SKM-1 treated with dmso at 0.1 percent for 144 hours (cell line): Measurements from ENCODE around the gene PIEZO1.
"Not testable (repeated sequence)": the region's sequence is repeated elsewhere in the genome, so short reads cannot be mapped to it uniquely, and the experiment has no call there.

Experiments used
- DNase-seq: peaks from one replicate; lab custom pipeline; 2025; ENCODE audit not compliant: unreplicated experiment; lab: John Stamatoyannopoulos, UW

The PIEZO1 gene

DNA sequence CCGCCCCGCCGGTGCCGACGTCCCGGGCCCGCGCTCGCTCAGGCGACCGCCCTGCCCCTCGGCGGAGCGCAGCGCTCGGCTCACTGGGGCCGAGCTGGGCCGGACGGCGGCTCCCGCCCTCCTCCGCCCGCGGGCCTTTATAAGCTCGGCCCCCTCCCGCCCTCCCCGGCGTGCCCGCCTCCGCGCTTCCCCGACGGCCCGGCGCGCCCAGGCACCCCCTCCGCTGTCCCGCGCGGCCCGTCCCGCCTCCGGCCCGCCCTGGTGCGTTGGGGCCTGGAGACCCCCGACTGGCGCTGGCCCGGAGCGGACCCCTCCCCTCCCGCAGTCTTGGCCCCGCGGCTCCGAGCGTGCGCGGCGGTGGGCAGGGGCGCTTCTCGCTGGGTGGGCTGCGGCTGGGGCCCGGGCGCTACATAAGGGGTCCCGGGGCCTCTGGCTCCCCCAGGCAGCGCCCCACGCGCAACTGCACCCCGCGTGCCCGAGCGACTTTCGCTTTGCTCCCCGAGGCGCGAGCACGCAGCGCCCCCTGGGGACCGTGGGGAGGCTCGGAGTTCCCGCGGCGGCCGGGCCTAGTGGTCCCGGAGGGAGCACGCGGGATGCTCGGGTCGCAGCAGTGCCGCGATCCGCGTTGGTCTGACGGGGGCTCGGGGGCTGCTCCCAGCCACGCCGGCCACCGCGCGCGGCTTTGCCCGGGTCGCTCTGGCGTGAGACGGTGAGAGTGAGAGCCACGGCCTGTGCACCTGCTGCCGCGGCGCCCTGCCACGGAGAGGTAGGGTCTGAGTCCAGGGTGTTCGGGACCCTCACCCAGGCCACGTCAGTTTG is at the start of gene PIEZO1:
PIEZO1 (minus strand) TSS at position 115 of the 819 bp plus-strand sequence. CDS start 256 bp downstream, outside the sequence.
- DNase-seq = peak; percentile 31

GRCh38 chr16:88834670-88835069 is 49.6 kb upstream of the PIEZO1 start:
- no peak for DNase-seq

DNA sequence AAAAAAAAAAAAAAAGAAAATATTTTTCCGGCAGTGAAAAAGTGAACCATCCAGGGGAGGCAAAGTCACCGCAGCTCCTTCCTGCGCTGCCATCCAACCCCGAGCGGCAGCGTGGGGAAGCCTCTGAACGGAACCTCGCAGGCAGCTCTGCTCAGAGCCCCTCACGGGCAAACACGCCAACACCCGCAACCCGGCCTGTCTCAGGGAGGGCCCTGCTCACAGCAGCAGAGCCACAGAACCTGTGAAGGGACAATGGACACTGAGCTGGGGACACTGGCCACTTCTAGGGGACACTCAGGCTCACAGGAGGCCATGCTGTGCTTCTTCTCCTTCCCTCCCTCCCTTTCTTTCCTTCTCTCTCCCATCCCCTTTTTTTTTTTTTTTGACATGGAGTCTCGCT is 48.1 kb upstream of the PIEZO1 start:
- no peak for DNase-seq

- DNase-seq = no peak
Observed at GRCh38 chr16:88831838-88832237, 46.8 kb upstream of the PIEZO1 start.

DNA sequence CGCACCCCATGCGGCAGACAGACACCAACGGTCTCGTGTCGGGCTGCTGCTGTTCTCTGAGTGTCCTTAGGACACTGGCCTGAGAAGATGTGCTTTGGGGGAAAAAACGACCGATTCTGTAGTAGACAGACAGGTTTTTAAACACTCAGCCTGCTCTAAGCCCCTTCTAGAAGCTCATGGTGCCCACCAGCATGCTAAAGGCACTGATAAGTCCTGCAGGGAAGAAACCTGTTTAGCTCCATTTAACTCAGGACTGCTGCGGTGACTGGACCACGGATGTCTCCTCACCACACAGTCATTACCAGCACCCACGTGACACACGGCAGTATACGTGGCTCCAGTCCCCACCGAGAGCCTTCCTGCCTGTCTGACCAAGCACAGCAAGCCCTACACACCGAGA is 45.8 kb upstream of the PIEZO1 start:
- no peak for DNase-seq

DNA sequence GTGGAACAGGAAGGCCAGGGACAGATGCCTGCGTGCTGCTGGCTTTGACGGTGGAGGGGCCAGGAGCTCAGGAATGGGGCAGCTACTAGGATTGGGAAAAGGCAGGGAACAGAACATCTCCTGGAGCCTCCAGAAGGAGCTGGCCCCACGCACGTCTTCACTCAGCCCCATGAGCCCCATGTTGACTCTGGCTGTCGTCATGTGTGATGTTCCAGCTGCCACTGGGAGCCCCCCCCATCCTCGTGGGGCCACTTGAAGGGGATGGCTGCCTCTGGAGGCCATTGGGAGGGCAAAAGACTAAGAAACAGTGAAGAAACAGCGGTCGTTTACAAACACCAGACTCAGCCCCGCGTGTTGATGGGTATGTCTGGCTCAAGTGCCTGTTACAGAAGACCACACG is 45.2 kb upstream of the PIEZO1 start:
- no peak for DNase-seq

DNA sequence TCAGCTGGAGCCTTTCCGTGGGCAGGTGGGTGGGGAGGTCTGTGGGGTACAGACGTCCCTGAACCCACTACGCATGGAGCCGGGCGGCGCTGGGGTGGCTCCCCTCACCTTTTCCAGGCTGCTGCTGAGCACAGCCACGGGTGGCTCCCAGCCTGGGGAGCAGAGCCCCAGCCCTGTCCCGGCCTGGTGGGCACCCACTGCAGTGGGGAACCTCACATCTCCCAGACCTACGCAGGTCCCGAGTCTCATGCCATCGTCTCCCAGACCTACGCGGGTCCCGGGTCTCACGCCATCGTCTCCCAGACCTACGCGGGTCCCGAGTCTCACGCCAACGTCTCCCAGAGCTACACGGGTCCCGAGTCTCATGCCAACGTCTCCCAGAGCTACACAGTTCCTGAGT is 43.7 kb upstream of the PIEZO1 start:
- no peak for DNase-seq

DNA sequence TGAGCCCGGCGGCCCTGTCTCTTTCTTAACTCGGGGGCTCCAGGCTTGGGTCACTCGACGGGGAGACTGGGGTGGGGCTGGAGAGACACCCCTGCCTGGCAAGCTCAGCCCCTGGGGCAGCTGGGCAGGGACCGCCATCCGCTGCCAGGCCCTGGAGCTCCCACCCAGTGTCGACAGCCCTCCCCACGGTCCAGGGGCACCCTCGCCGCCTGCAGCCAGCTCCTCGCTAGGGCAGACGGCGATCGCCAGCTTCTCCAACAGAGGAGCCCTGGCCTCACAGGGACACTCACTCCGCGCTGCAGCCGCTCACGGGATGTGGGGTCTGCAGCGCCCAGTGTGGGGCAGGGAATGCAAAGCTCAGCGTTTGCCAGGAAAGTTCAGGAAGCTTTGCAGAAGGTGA is 42.7 kb upstream of the PIEZO1 start:
- no peak for DNase-seq

GRCh38 chr16:88826070-88826840 is 41.2 kb upstream of the PIEZO1 start:
- DNase-seq = no peak

DNA sequence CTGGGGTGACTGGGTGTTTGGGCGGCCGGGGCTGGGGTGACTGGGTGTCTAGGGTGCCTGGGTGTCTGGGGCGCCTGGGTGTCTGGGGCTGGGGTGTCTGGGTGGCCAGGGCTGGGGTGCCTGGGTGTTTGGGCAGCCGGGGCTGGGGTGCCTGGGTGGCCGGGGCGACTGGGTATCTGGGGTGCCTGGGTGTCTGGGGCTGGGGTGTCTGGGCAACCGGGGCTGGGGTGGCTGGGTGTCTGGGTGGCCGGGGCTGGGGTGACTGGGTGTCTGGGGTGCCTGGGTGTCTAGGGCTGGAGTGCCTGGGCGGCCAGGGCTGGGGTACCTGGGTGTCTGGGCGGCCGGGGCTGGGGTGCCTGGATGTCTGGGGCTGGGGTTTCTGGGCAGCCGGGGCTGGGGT is 40.1 kb upstream of the PIEZO1 start:
- no peak for DNase-seq

DNA sequence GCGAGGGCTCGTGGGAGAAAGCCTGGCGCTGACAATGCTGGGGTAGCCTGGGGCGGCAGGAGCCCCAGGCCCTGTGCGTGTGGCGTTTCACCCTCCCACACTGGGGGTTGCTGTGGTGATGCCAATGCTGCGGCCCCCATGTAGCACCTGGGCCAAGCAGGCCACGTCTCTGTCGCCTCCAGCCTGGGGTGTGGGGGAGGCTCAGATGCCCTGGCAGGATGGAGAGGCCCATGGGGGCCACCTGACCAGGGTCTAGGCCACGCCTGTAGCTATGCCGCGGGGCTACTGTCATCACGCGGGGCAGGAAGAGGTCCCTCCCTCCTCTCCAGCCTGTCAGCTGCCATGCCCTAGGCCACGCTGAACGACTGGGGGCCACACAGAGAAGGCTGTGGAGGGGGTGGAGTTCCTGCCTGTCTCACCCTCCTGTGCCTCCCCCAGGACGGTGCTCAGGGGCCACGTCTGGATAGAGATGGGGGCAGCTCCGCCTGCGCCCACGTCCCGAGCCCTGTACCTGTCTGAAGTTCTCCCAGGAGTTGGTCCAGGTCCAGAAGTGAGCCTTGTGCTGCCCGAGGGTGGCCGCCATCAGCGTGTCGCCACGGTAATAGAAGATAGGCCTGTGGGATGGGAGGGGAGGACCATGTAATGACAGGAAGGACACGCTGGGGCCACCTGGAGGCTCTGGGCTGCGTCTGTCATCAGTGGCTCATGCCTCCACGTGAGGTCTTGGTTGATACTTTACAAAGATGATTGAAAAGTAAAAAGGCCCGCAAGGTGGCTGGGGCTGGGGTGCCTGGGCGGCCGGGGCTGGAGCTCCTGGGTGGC is 39.4 kb upstream of the PIEZO1 start:
- DNase-seq = no peak

- DNase-seq = not testable (repeated sequence)
Observed at GRCh38 chr16:88823646-88824045, 38.6 kb upstream of the PIEZO1 start.

DNA sequence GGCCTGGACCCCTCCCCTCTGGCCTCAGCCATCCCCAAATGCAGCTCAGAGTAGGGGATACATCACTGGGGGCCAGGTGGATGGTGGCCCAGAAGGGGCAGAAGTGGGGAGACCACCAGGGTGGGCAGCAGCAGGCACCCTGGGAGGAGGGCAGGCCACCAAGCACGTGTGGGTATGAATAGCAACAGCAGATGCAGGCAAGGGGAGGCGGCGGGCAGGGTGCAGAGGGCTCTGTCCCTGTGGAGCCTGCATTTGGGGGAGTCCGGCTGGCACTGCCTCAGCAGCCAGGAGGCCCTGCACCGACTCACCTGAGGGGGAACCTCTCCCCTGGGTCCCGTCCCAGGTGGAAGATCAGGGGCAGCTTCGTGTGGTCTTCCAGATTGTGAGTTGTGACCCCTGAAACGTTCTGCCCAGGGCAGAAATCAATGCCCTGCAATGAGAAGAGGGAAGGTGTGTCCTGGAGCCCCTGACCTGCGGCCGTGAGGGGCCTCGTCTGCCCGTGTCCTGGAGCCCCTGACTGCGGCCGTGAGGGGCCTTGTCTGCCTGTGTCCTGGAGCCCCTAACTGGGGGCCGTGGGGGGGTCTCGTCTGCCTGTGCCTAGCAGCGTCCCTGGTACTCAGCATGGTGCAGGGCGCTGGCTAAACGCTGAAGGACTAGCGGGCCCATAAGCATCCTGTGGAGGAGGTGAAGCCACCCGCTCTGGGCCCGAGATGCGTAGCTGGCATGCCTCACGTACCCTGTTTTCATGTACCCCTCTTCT is 37.4 kb upstream of the PIEZO1 start:
- no peak for DNase-seq

DNA sequence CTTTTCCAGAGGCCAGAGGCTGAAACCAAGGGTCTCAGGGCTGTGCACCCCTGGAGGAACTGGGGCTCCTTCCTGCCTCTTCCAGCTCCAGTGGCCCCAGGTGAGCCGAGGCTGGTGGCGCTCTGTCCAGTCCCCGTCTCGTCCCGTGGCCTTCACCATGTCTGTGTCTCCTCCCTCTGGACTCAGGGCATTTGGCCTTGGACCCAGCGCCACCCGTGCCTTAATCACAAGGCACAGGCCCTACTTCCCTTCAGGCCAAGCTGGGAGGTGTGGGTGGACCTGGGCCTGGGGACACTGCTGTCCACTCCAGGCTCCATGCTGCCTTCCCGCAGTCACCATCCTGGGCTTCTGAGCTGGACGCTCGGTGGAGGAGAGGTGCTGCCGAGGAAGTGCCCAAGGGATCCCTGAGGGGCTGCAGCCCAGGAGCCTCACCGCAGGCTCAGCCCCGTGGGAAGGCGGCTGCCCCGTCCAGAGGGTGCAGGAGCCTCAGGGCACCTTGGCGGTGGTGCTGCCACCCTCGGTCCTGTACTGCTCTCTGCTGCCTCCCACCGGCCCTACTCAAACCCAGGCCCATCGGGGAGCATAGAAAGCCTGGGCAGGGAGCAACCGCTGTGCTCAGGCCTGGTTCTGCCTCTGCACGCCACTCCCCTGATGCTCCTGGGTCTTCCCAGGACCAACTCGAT is 36.3 kb upstream of the PIEZO1 start:
- DNase-seq = no peak

- no peak for DNase-seq
Observed at GRCh38 chr16:88820385-88821025, 35.5 kb upstream of the PIEZO1 start.

- DNase-seq = no peak
Observed at GRCh38 chr16:88819126-88819525, 34.1 kb upstream of the PIEZO1 start.

- no peak for DNase-seq
Observed at GRCh38 chr16:88818575-88818874, 33.5 kb upstream of the PIEZO1 start.

- no peak for DNase-seq
Observed at GRCh38 chr16:88817785-88818574, 33.0 kb upstream of the PIEZO1 start.
